Measurements from ENCODE around the gene C19orf33. TPM values are rescaled to one million over a fixed set of nuclear protein-coding genes. Genes with fewer than 3 reads are reported as not detected.

The C19orf33 gene
- total and polyA plus RNA-seq, 9 of the 15 experiments (the other 6 are each of a cell fraction or from before 2014, with no cell fraction given) = 3.2 TPM; not detected in 8

GRCh38 chr19:38263689-38264485 is 40.2 kb upstream of the C19orf33 start (continued):
- TF ChIP-seq KDM1A (IDR thresholded peaks at IDR 0.05) (peak; percentile 47 to 52; a peak in 2 of 4 replicates), ZNF232 (CRISPR knock-in tag; IDR thresholded peaks at IDR 0.05) (no peak), ZFP36 (IDR thresholded peaks at IDR 0.05; ENCODE audit: low read depth, low read length, partially characterized antibody) (peak; percentile 93), EWSR1 (IDR thresholded peaks at IDR 0.05; ENCODE audit: borderline replicate concordance, low read depth, partially characterized antibody) (no peak), ZNF408 (CRISPR knock-in tag; IDR thresholded peaks at IDR 0.05; ENCODE audit: low read depth) (no peak), SMARCA5 (IDR thresholded peaks at IDR 0.05) (0 out of 2 replicates have a peak, but pooled peaks have one; percentile 27), SMAD1 (IDR thresholded peaks at IDR 0.05; ENCODE audit: low read depth, low read length, partially characterized antibody) (no peak)

DNA sequence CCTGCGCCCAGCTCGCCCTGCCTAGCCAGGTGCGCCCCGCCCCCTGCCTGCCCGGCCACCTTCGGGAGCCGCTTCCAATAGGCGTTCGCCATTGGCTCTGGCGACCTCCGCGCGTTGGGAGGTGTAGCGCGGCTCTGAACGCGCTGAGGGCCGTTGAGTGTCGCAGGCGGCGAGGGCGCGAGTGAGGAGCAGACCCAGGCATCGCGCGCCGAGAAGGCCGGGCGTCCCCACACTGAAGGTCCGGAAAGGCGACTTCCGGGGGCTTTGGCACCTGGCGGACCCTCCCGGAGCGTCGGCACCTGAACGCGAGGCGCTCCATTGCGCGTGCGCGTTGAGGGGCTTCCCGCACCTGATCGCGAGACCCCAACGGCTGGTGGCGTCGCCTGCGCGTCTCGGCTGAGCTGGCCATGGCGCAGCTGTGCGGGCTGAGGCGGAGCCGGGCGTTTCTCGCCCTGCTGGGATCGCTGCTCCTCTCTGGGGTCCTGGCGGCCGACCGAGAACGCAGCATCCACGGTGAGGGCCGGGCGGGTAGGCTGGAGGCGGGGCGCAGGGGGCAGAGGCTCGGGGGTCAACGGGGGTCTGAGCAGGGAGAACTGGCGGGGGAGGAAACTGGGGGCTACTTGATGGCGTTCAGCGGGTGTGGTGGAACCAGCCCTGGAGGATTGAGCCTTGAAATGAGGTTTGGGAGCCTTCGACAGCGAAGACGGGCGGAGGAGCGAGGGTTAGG is 39.4 kb upstream of the C19orf33 start, which contains the start of gene SPINT2:
TSS of gene SPINT2 (plus strand) at position 88 of the 727 bp plus-strand sequence. CDS start at position 408, 320 bp downstream.
- in situ Hi-C loops (cut with MboI) = no loop called here
- intact Hi-C loops (cut with micrococcal nuclease) = no loop called here
- Histone ChIP-seq H2AFZ (ENCODE audit: low read depth, low read length) (peak within 1 kb of the TSS; percentile 72), H3K9ac (ENCODE audit: insufficient read depth in 1 of 2, low read depth in 2 of 2, low read length in 2 of 2) (peak within 1 kb of the TSS; percentile 19 to 21; a peak in 2 of 4 replicates), H3K79me2 (ENCODE audit: control insufficient read depth, insufficient read depth, low read length) (no peaks in the 10 kb centered on the region), H3K27ac (ENCODE audit: extremely low read depth, low read depth, low read length) (no peak within 1 kb of the TSS; the same call in 1 of the 3 replicates), H3K4me2 (ENCODE audit: insufficient read depth, low read length) (no peak within 1 kb of the TSS), H3K27me3 (ENCODE audit: control insufficient read depth in 2 of 2, insufficient read depth in 2 of 2, low read length in 2 of 2) (no peaks in the 10 kb centered on the region), H3K4me1 (replicated peaks in 1 of 2; ENCODE audit: control insufficient read depth in 2 of 2, insufficient read depth in 2 of 2, low read length in 2 of 2) (peaks cover 31 to 44% of the 10 kb centered on the region in 2 experiments; a peak in 4 of 5 replicates), H4K20me1 (replicated peaks; ENCODE audit: control insufficient read depth, insufficient read depth, low read length) (no peaks in the 10 kb centered on the region), H3K9me3 (replicated peaks; ENCODE audit: control insufficient read depth, insufficient read depth, low read depth, low read length) (no peaks in the 10 kb centered on the region), H3K4me3 (no peak within 1 kb of the TSS), H3K9me1 (ENCODE audit: control insufficient read depth, insufficient read depth, low read length) (no peaks in the 10 kb centered on the region), H3K36me3 (ENCODE audit: control insufficient read depth, insufficient read depth, low read length) (no peaks in the 10 kb centered on the region)
- WGBS (ENCODE audit: insufficient coverage, low coverage, missing lambda C conversion rate) = 97% methylated on average over 13 of the region's 78 CpGs
- FAIRE-seq (no peak), ATAC-seq (no peak), DNase-seq (ENCODE audit: extremely low read depth in 1 of 4, low spot score in 3 of 4) (no peak)
- no TSS peak for BruUV-seq (replicated peaks)
- CTCF ChIA-PET (ENCODE audit: low intra/inter-chr PET ratio) = no interaction called here
- POLR2A ChIA-PET = interaction anchor here (1.5 kb wide), 1 partner anchor 18 kb away, joined by 4 read pairs; no protein-coding TSS in a partner anchor
- TF ChIP-seq KLF13 (tag; IDR thresholded peaks at IDR 0.05; ENCODE audit: borderline replicate concordance, low read depth) (no peak), POLR2G (IDR thresholded peaks at IDR 0.05; ENCODE audit: low read depth, low read length) (0 out of 2 replicates have a peak, but pooled peaks have one; percentile 20), PHF20 (IDR thresholded peaks at IDR 0.05; ENCODE audit: partially characterized antibody) (no peak), GATAD2A (IDR thresholded peaks at IDR 0.05) (no peak), HNRNPL (IDR thresholded peaks at IDR 0.05; ENCODE audit: low read depth, low read length) (0 out of 2 replicates have a peak, but pooled peaks have one; percentile 36), ZBTB33 (CRISPR knock-in tag; IDR thresholded peaks at IDR 0.05) (peak; percentile 84), ETV6 (IDR thresholded peaks at IDR 0.05; ENCODE audit: borderline replicate concordance in 1 of 2, low read depth in 2 of 2, low read length in 1 of 2) (no peak), ETV6 (CRISPR knock-in tag; IDR thresholded peaks at IDR 0.05; ENCODE audit: borderline replicate concordance) (no peak), MAFF (IDR thresholded peaks at IDR 0.05; ENCODE audit: low read length) (no peak), HNRNPLL (IDR thresholded peaks at IDR 0.05; ENCODE audit: low read depth, low read length, poor library complexity, severe bottlenecking) (no peak), ZNF239 (CRISPR knock-in tag; IDR thresholded peaks at IDR 0.05) (no peak), SMAD1 (IDR thresholded peaks at IDR 0.05; ENCODE audit: low read depth, low read length, partially characterized antibody) (no peak)

Measured in K562 (cell line).